Measurements from ENCODE around the gene IPO13.
A peak's percentile ranks its signal among the peaks of the same experiment; 100 is the strongest.

Gene IPO13

DNA sequence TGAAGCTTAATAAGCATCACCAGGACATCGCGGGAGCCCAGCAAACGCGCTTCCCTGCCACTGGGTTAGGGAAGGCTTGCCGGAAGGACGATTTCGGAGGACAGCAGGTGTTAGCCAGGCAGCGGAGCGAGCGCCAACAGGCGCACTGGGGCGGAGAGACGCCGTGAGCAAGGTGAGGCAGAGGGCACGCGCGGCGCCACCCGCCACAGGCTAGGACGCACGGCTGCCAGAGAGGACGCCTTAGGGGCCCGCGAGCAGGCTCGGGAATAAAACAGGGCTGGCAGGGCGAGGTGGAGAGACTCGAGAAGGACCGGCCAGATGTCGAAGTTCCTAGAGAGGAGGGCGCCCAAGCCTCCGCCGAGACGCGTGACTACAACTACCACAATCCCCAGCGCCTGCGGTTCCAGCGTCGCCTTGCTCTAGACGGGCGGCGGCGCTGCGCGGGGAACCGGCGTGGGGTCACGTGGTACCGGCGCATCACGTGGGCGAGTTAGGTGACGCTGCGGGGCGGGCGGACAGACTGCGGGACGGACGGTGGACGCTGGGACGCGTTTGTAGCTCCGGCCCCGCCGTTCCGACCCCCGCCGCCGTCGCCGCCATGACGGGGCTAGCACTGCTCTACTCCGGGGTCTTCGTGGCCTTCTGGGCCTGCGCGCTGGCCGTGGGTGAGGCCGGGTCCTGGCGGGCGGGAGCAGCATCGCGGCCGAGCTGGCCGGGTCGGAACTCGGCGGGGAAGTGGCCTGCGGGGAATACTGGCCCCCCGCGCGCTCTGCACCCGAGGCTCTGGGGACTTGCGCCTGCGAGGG is 27.9 kb downstream of the IPO13 start, which contains the start of gene ATP6V0B:
TSS of gene ATP6V0B (plus strand) at position 518 of the 806 bp plus-strand sequence. CDS start at position 599, 81 bp downstream.
- DNase-seq: peak; percentile 94

GRCh38 chr1:43975249-43975961 is 28.7 kb downstream of the IPO13 start:
- DNase-seq: peak; percentile 14

DNA sequence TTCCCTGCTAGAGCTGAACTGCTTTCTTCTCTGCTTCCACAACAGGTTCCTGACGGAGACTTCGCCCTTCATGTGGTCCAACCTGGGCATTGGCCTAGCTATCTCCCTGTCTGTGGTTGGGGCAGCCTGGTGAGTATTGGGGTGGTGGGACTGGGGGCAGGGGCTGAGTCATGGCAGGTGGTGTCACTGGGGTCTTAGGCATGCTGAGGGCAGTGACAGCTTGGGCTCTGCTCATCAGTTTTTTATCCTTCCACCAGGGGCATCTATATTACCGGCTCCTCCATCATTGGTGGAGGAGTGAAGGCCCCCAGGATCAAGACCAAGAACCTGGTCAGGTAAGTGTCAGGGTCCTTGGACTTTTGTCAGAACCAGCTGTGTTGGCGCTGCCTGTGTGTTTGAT is 29.3 kb downstream of the IPO13 start:
- DNase-seq: no peak

GRCh38 chr1:43976890-43977289 is 30.1 kb downstream of the IPO13 start:
- DNase-seq: no peak

DNA sequence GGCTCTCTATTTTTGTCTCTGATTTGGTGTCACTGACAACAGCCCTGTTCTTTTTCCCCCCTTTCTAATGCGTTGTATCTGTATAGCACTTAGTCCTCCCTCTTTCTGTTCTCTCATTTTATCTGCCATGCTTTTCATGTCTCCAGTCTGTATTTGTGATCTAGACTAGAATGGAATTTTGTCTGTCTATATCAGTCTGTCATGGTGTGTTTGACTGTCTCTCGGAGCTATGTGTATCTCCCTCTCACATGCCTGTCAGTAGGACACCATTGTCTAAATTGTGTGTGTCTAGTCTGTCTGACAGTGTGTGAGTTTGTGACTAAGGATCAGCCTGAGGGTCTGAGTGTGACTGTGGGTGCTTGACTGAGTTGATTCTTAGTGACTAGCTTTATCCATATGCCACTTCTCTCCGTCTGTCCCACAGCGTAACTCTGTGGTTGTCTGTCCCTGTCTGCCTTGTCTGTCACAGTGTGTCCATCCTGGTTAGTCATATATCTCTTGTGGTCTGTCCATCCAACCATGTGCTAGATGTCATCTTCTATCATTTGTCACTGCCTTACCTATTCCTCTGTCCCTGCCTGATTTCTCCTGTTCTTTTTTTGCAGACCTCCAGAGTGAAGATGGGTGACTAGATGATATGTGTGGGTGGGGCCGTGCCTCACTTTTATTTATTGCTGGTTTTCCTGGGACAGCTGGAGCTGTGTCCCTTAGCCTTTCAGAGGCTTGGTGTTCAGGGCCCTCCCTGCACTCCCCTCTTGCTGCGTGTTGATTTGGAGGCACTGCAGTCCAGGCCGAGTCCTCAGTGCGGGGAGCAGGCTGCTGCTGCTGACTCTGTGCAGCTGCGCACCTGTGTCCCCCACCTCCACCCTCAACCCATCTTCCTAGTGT is 30.9 kb downstream of the IPO13 start:
- DNase-seq: no peak

DNA sequence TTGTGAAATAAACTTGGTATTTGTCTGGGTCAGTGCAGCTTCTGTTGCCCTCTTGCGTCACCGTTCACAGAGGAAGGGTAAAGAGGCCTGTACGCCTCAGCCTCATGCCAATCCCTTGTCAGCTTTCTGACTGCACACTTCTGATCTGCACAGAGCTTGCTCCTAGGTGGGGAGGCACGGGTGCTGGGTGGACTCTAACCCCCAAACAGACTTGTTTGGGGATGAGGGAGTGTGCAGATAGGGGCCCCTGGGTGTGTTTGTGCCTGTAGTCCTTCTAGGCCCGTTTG is 31.5 kb downstream of the IPO13 start:
- DNase-seq: no peak

GRCh38 chr1:43978551-43979260 is 32.0 kb downstream of the IPO13 start, which contains the start of gene B4GALT2:
B4GALT2 (plus strand) TSS chr1:43979210; CDS start chr1:43981161, 1,951 bp downstream.
- peak; percentile 31 for DNase-seq

DNA sequence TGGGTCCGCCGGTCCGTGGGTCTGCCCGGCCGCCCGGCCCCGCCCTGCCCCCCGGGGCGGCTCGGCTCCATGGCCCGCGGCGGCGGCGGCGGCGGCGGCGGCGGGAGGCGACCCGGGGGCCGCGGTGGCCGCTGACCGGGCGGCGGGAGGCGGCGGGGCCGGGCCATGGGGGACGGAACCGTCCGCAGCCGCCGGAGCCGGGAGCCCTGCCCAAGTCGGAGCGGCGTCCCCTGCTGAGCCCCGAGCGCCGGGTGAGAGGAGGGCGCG is 32.4 kb downstream of the IPO13 start:
- no peak for DNase-seq

- peak; percentile 39 for DNase-seq
These were observed 32.9 kb downstream of the IPO13 start for GRCh38 chr1:43979528-43980254.

- DNase-seq: no peak
These were observed 33.7 kb downstream of the IPO13 start for GRCh38 chr1:43980255-43981134.

DNA sequence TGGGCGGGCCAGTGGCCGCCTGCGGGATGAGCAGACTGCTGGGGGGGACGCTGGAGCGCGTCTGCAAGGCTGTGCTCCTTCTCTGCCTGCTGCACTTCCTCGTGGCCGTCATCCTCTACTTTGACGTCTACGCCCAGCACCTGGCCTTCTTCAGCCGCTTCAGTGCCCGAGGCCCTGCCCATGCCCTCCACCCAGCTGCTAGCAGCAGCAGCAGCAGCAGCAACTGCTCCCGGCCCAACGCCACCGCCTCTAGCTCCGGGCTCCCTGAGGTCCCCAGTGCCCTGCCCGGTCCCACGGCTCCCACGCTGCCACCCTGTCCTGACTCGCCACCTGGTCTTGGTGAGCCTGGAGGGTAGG is 34.4 kb downstream of the IPO13 start:
- DNase-seq: no peak

DNA sequence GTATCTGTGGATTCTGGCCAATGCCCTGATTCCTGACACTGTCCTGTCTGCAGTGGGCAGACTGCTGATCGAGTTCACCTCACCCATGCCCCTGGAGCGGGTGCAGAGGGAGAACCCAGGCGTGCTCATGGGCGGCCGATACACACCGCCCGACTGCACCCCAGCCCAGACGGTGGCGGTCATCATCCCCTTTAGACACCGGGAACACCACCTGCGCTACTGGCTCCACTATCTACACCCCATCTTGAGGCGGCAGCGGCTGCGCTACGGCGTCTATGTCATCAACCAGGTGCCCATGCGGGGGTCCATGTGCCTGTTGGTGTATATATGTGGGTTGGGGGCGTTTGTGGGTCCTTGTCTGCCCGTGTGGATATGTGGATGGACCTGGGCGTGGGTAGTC is 34.9 kb downstream of the IPO13 start:
- DNase-seq: no peak

- no peak for DNase-seq
These were observed 35.5 kb downstream of the IPO13 start for GRCh38 chr1:43982241-43982640.

DNA sequence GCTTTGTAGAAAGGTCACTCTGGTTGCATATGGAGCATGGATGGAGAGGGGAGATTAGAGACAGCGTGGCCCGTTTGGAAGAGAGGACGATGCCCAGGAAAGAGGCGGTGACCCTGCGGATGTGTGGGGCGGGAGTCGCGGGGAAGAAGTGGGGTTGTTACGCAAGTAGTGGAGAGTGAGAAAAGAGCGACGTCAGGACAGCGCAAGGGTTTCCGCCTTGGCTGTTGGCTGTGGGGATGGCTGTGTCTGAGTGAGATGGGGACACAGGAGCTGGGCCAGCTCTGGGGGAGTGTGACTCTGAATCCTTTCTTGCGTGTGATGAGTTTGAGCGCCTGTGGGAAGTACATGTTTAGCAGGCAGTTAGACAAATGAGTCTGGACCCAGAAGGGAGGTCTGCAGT is 36.1 kb downstream of the IPO13 start:
- no peak for DNase-seq

- DNase-seq: no peak
These were observed 36.6 kb downstream of the IPO13 start for GRCh38 chr1:43983253-43983899.

GRCh38 chr1:43984855-43985254 is 38.1 kb downstream of the IPO13 start:
- no peak for DNase-seq

- DNase-seq: no peak
These were observed 39.3 kb downstream of the IPO13 start for GRCh38 chr1:43985984-43986595.

DNA sequence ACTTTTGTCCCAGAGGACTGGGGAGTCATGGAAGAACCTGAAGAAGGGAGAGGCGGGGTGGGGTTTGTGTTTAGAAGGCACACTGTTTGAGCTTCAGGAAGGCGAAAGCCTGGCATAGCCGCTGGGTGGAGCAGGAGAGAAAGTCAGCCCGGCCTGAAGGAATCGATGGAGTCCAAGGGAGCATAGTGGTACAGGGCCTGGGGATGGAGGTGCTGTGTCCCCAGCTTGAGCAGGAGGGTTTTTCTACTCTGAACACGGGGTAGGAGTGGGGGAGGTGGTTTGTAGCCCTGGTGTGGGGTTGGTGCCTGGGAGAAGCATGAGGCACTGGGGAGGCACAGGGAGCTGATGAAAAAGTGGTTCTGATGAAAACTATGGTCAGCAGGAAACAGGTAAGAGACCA is 40.0 kb downstream of the IPO13 start:
- DNase-seq: no peak

- no peak for DNase-seq
These were observed 40.6 kb downstream of the IPO13 start for GRCh38 chr1:43987159-43987902.

Measured in stimulated activated CD4-positive, alpha-beta T cell treated with anti-CD3 and anti-CD28 coated beads, Interleukin-1b, Interleukin-23, amount 100 ng/mL, for 48 hours (primary cell).